ENCODE data around the gene KLHL11.

DNA sequence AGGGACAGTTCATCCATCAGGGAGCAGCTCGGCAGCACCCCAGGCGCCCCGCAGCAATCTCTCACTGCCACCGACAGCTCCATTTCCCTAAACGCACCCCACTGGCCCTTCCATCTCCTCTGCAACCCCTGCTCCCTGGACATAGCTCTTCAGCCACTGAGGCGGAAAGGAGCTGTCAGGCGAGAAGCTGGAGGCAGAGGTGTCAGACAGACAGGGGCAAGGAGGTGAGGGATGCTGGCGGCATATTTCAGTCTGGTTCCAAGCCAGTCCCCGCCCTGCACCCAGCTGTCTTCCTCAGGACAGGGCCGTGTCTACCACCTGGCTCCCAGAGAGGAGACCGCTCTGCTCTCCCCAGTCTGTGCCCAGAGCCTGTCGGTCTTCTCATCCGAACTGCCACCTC is 43.9 kb upstream of the KLHL11 start:
- TF ChIP-seq CTCF (IDR thresholded peaks at IDR 0.05; ENCODE audit: insufficient read depth, low read length, poor library complexity, severe bottlenecking) (no peak), EZH2phosphoT487 (conservative IDR thresholded peaks at IDR 0.05; ENCODE audit: low read length) (no peak)

Data from SU-DHL-6 (cell line).